DOHH2 (cell line): ENCODE data around the gene ZMYND8.

Experiments used
- CTCF ChIP-seq: fragments of 200-600 bp; sonication (generic); IDR thresholded peaks from one replicate; pipeline ENCODE4 v1.5.1; 2014; ENCODE audit warnings: antibody characterized with exemption, mild to moderate bottlenecking, low read depth, low read length; ENCODE audit not compliant: poor library complexity, severe bottlenecking
- EZH2phosphoT487 ChIP-seq: fragments of 200-600 bp; sonication (generic); IDR thresholded peaks from 2 replicates; pipeline ENCODE4 v1.6.1; 2017; ENCODE audit warnings: borderline replicate concordance, mild to moderate bottlenecking, antibody characterized with exemption, low read length, moderate library complexity, mixed read lengths

- TF ChIP-seq CTCF (no peak), EZH2phosphoT487 (no peak)
Measured at GRCh38 chr20:47319517-47320252, 36.8 kb downstream of the ZMYND8 start.
